ENCODE data around the gene PCP4L1. TPM values are rescaled to one million over a fixed set of nuclear protein-coding genes. Genes with fewer than 3 reads are reported as not detected.

Gene PCP4L1
- total RNA-seq, 1 experiment from 2014 or later = 2.5 TPM

GRCh38 chr1:161259345-161259702 is 779 bp downstream of the PCP4L1 start:
- CTCF ChIA-PET = no interaction called here
- intact Hi-C loops (cut with micrococcal nuclease; ENCODE audit: unreplicated experiment) = no loop called here
- H3K27me3 ChIP-seq (replicated peaks; ENCODE audit: control insufficient read depth, insufficient read depth, low read length) = no peaks in the 10 kb centered on the region
- Mint-ChIP-seq H3K9me3 (ENCODE audit: unreplicated experiment) (peaks cover 22% of the 10 kb centered on the region), H3K4me1 (ENCODE audit: low read depth, unreplicated experiment) (peaks cover 24% of the 10 kb centered on the region), H3K27me3 (ENCODE audit: insufficient read depth, unreplicated experiment) (no peaks in the 10 kb centered on the region), H3K36me3 (ENCODE audit: insufficient read depth, unreplicated experiment) (peaks cover 12% of the 10 kb centered on the region), H3K4me3 (ENCODE audit: unreplicated experiment) (peak overlapping the region; percentile 47), H3K27ac (ENCODE audit: unreplicated experiment) (no peak overlapping the region)
- H3K36me3 ChIP-seq (ENCODE audit: control insufficient read depth, insufficient read depth, low read length) = no peaks in the 10 kb centered on the region
- no peak overlapping the region for H3K4me3 ChIP-seq (ENCODE audit: low read depth, low read length)
- H3K9me3 ChIP-seq = peaks cover 14% of the 10 kb centered on the region
- no peak for DNase-seq
- BruUV-seq (replicated peaks) = no TSS peak
- POLR2A ChIA-PET = no interaction called here
- TF ChIP-seq CTCF (IDR thresholded peaks at IDR 0.05; ENCODE audit: insufficient read depth in 1 of 2, low read depth in 1 of 2, low read length in 1 of 2, severe bottlenecking in 1 of 2, unreplicated experiment in 1 of 2) = no peak
- peaks cover 13% of the 10 kb centered on the region; the same call in 1 of the 2 replicates for H3K4me1 ChIP-seq

- peaks cover 13% of the 10 kb centered on the region; the same call in 1 of the 2 replicates for H3K4me1 ChIP-seq
- Mint-ChIP-seq H3K4me3 (ENCODE audit: unreplicated experiment) (no peak overlapping the region), H3K9me3 (ENCODE audit: unreplicated experiment) (peaks cover 22% of the 10 kb centered on the region), H3K36me3 (ENCODE audit: insufficient read depth, unreplicated experiment) (peaks cover 12% of the 10 kb centered on the region), H3K27me3 (ENCODE audit: insufficient read depth, unreplicated experiment) (no peaks in the 10 kb centered on the region), H3K27ac (ENCODE audit: unreplicated experiment) (no peak overlapping the region), H3K4me1 (ENCODE audit: low read depth, unreplicated experiment) (peaks cover 24% of the 10 kb centered on the region)
- no peaks in the 10 kb centered on the region for H3K27me3 ChIP-seq (replicated peaks; ENCODE audit: control insufficient read depth, insufficient read depth, low read length)
- no TSS peak for BruUV-seq (replicated peaks)
- ChIA-PET CTCF (no interaction called here), POLR2A (no interaction called here)
- peaks cover 14% of the 10 kb centered on the region for H3K9me3 ChIP-seq
- intact Hi-C loops (cut with micrococcal nuclease; ENCODE audit: unreplicated experiment) = no loop called here
- DNase-seq = no peak
- no peak for TF ChIP-seq CTCF (IDR thresholded peaks at IDR 0.05; ENCODE audit: insufficient read depth in 1 of 2, low read depth in 1 of 2, low read length in 1 of 2, severe bottlenecking in 1 of 2, unreplicated experiment in 1 of 2)
- H3K4me3 ChIP-seq (ENCODE audit: low read depth, low read length) = no peak overlapping the region
- H3K36me3 ChIP-seq (ENCODE audit: control insufficient read depth, insufficient read depth, low read length) = no peaks in the 10 kb centered on the region
These were observed 1.2 kb downstream of the PCP4L1 start for GRCh38 chr1:161259765-161260164.

- H3K4me3 Mint-ChIP-seq (ENCODE audit: unreplicated experiment) = peak overlapping the region; percentile 63
- H3K27me3 ChIP-seq (replicated peaks; ENCODE audit: control insufficient read depth, insufficient read depth, low read length) = no peaks in the 10 kb centered on the region
- H3K4me3 ChIP-seq (ENCODE audit: low read depth, low read length) = 0 out of 2 replicates have a peak overlapping the region, but pooled peaks have one; percentile 9
These were observed 2.1 kb downstream of the PCP4L1 start for GRCh38 chr1:161260376-161261260.

More at GRCh38 chr1:161260376-161261260, 2.1 kb downstream of the PCP4L1 start:
- H3K9me3 ChIP-seq = peaks cover 14% of the 10 kb centered on the region
- peaks cover 13% of the 10 kb centered on the region; the same call in 1 of the 2 replicates for H3K4me1 ChIP-seq
- ChIA-PET CTCF (interaction anchor here (1.2 kb wide), 1 partner anchor 35 kb away, joined by 3 read pairs; the partner anchor contains the start of gene TOMM40L), POLR2A (interaction anchor here (1.3 kb wide), 1 partner anchor 54 kb away, joined by 5 read pairs; the partner anchor contains the start of gene SDHC)
- peaks cover 12% of the 10 kb centered on the region for H3K36me3 Mint-ChIP-seq (ENCODE audit: insufficient read depth, unreplicated experiment)
- DNase-seq = peak in 1 of 2 experiments; percentile 27
- no peaks in the 10 kb centered on the region for H3K27me3 Mint-ChIP-seq (ENCODE audit: insufficient read depth, unreplicated experiment)
- BruUV-seq (replicated peaks) = no TSS peak
- H3K27ac Mint-ChIP-seq (ENCODE audit: unreplicated experiment) = peak overlapping the region; percentile 76
- TF ChIP-seq CTCF (IDR thresholded peaks at IDR 0.05; ENCODE audit: insufficient read depth in 1 of 2, low read depth in 1 of 2, low read length in 1 of 2, severe bottlenecking in 1 of 2, unreplicated experiment in 1 of 2) = no peak
- intact Hi-C loops (cut with micrococcal nuclease; ENCODE audit: unreplicated experiment) = no loop called here
- no peaks in the 10 kb centered on the region for H3K36me3 ChIP-seq (ENCODE audit: control insufficient read depth, insufficient read depth, low read length)
- H3K9me3 Mint-ChIP-seq (ENCODE audit: unreplicated experiment) = peaks cover 17% of the 10 kb centered on the region
- H3K4me1 Mint-ChIP-seq (ENCODE audit: low read depth, unreplicated experiment) = peaks cover 21% of the 10 kb centered on the region
